GM21576 (cell line): ENCODE data around the gene MGAT4B.
A peak's percentile ranks its signal among the peaks of the same experiment; 100 is the strongest.

ENCODE experiments used
- ATAC-seq: cut with Tn5 transposase; IDR thresholded peaks from one replicate; pipeline ENCODE4 v1.9.1; 2021; ENCODE audit warnings: mild to moderate bottlenecking, moderate library complexity; ENCODE audit not compliant: unreplicated experiment

Gene MGAT4B

DNA sequence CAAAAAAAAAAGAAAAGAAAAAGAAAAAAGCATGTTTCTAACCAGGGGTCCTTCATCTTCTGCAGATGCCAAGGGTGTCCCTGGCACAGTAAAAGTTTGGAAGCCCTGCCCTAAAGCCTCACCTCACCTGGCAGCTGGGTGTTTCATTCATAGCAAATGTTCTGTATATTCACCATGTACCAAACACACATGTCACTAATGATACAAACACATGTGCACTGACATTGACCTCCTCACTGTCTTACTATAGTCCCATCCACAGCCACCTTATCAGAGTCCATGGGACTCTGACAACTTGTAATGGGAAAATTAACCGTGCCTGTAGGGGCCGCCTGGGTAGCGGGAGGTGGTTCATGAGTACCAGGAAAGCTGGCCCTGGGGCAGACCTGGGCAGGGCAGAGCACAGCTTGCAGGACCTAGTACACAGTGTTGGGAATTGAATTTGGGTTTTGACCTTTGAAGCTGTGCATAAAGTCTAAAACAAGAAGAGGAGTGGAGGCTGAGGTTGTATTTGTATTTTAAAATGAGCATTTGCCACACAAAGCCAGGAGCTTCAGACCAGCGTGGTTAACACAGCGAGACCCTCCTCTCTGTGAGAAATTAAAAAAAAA, 6.4 kb upstream of the MGAT4B start:
- ATAC-seq = no peak

- ATAC-seq = no peak
These were observed 5.6 kb upstream of the MGAT4B start for GRCh38 chr5:179812135-179812825.

- peak; percentile 25 for ATAC-seq
These were observed 977 bp downstream of the MGAT4B start for GRCh38 chr5:179805529-179806249.

GRCh38 chr5:179805070-179805528, 1.6 kb downstream of the MGAT4B start:
- no peak for ATAC-seq

- no peak for ATAC-seq
These were observed 2.1 kb downstream of the MGAT4B start for GRCh38 chr5:179804555-179804947.

DNA sequence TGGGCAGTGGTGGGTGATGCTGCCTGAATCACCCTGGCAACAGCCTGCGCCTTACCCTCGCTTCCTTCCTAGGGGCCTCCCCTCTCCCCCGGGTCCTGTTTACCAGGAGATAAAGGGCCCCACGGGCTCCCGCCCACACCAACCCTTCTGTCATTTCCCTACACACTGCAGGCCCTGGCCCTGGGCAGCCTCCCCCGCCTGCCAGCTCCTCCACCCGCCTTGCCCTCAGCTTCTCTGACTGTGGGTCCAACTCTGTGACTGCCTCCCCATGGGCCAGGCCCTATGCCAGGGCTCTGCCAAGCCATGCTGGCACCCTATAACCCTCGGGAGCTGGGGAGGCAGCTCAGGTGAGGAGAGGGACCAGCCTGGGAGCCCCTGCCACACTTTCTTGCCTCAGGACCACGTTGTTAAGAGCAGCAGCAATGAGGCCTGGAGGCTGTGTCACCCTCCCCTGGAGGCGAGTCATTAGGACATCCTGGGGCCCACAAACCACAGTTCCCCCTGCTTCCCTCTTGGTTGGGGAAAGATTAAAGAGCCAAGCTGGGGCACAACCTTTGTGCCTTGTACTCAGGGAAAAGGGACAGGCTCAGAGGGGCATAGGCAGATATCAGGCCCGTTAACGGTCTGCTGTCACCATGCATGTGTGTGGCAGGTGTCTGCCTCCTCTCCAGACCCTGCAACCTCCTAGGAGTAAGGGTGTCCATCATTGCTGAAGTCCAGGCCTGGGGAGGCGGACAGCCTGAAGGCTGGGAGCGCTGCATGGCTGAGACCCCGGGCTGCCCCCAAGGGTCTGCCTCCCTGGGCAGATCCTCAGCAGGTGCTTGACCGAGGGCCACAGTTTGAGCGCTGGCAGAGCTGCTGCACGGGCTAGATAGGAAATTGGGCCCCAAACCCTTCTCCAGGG, 2.8 kb downstream of the MGAT4B start:
- no peak for ATAC-seq

DNA sequence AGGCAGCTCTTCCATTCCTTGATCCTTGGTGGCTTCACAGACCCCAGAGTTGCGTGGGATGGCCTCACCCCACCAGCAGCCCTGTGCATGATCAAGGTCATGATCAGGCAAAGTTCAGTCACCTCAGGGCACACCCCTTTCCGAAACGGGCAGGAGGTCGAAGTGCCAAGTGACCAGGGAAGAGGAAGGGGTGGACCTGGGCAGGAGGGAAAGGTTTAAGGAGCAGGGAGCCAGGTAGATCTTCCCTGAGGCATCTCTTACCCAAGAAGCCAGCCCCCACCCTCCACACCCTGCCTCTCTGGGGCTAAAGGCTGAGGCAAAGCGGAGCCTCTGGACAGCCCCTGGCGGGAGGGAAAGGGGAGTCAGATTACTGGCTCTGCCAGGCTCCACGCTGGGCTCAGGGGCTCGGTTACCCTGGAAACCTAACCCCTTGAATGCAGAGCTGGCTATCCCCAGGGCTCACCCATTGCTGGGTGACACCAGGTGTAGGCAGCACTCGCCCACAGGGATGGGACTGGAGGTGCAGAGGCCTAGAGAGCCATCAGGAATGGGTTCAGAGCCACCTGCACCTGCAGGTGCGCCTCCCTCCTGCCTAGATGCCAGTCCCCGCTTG, 3.6 kb downstream of the MGAT4B start:
- ATAC-seq = no peak

- ATAC-seq = no peak
These were observed 4.3 kb downstream of the MGAT4B start for GRCh38 chr5:179802207-179802883.

DNA sequence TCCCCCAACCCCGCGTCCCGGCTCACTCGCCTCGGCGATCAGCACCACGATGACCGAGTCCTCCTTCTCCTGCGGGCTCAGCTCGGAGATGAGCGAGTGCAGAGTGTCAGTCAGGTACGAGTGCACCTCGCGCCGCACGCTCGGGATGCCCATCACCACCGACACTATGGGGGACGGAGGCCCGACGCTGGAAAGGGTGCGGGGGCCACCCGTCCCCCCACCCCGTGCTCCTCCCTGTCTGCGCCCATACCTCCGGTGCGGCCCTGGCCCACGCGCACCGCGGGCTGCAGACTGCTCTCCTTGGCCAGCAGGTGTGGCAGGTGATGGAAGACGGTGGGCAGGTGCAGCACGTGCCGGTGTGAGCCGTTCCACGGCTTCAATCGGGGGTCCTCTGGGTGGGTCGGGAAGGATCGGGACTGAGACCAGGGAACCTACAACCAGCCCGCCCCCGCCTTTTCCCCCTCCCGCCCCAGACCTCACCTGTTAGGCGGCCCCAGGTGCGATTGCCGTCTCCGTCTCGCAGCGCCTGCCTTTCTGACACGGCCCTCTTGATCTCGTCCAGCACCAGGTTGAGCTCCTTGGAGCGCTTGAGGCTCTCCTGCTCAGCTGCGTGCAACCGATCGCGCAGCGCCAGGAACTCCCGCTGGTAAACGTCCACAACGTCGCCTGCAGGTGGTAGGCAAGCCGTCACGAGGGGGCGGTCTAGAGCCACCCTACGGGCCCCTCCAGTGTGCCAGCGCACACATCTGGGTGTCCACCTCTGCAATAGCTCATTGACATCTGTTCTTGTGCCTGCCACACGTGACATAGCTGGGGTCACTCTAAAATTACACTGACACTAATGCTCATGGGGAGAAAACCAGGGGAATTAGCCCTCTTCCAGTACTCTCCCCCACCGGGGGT, 5.1 kb downstream of the MGAT4B start:
- peak; percentile 33 for ATAC-seq

- ATAC-seq = no peak
These were observed 5.9 kb downstream of the MGAT4B start for GRCh38 chr5:179800696-179801201.

DNA sequence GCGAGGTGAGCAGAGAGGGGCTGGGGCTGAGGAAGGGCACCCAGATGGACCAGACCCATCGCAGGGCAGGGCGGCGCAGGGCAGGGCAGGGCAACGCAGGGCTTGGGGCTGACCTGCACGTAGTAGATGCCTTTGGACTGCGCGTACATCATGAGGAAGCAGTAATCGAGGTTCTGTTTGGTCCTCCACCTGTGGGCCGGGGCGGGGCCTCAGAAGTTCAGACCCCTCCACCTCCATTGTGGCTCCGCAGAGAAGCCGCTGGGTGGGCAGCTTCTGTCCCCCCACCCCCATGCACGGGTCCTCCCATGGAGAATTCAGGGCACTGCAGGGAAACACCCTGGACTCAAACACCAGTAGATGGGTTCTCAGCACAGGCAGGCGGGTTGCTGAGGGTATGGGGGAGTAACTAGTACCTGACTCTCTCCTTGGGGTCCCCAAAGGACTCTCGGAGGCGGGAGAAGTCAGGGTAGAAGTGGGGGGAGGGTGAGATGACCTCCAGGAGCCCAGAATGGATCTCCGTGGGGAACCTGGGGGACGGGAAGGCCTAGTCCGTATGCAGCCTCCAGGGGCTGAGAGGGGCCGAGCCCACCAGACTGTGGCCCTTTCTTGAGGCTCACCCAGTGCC, 6.5 kb downstream of the MGAT4B start:
- no peak for ATAC-seq

GRCh38 chr5:179799644-179799973, 7.1 kb downstream of the MGAT4B start:
- no peak for ATAC-seq

DNA sequence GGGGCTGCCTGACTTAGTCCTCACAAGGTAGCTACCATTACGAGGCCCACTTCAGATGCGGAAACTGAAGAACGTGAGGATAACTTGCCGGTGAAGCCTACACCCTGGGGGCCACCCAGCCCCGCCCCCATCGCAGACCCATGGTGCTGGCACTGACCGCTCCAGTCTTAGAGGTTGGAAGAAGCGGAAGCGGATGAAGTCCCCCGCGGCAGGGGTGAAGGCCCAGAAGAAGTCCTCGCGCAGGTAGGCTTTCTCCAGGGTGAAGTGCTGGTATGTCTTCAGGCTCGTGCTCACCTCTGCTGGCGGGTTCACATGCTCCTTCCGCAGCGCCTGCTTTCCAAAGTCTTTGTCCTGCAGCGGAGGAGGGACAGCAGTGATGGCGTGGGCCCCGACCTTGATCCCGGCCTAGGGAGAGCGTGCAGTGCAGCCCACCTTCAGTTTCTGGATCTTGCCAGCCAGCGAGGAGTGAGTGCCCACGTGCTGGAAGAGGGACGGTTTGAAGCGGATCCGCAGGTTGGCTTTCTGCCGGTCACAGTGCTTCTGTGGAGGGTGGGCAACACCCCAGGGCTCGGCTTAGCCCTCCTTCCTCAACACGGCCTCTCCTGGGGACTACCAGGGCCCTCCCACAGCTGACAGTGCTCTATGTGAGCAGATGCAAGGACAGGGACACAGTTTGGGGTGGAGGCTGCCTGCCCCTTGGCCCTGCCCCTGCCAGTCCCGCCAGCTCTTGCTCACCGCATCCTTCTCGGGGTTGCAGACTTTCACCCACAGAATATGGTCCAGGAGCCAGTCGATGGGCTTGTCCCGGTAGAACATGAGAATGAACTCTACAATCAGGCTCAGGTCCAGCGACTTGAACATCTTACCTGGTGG, 7.7 kb downstream of the MGAT4B start:
- no peak for ATAC-seq

- ATAC-seq = no peak
These were observed 8.4 kb downstream of the MGAT4B start for GRCh38 chr5:179798144-179798770.

DNA sequence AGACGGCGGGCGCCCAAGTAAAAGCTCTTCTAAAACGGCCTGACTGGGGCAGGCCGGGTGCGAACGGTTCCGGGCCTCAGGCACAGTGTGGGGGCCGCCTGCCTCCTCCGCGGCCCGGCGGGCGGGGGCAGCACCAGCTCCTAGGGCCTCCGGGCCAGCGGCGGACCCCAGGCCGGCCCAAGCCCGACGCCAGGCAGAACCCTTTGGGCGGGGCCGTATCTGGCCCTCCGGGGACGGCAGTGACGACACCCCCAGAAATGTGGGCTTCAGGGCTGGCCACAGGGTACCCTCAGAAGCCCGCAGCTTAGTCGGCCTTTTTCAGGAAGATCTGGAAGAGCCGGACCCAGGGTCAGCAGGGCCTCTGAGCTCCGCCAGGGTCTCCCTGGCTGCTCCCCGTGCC, 8.9 kb downstream of the MGAT4B start:
- ATAC-seq = no peak

GRCh38 chr5:179796877-179797608, 9.6 kb downstream of the MGAT4B start:
- no peak for ATAC-seq
